ENCODE results near the gene LAMB1.

Gene LAMB1

DNA sequence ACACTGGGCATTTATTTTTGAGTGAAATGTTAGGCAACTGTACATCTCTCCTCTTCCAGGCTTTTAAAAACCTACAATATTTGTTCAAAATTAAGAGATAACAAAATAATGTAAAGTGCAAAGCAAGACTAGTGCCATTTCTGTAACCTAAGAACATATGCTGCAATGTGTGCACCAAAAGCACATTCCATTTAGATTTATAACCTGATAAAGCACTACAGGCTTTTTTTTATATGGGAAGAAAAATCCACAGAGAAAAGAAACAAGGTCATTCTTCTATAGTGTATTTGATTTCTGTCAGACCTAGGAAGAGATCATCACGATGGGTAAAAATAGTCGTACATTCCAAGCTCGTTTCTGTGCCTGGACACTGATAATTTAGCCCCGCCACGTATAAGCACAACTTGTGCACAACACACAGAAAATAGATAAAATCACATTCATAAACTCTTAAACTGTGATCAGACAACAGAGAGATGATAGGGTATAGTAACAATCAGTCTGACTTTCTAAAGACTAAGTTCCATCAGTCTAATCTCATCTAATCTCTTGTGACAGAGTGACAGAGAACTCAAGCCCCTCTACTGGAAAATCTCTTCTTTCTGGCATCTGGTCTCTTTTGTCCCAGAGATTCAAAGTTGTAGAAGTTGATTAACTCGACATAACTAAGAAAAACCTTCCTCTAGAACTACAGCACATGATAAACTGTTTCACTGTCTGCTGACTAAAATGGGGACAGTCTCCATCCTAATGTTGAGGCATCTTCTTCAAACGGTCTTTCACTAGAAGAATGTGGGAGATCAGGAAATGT lies 6.7 kb downstream of the LAMB1 start:
- no peaks in the 10 kb centered on the region for H3K9me3 ChIP-seq (ENCODE audit: control insufficient read depth in 1 of 2, low read length in 2 of 2)
- H3K36me3 ChIP-seq (ENCODE audit: control insufficient read depth in 1 of 2, insufficient read depth in 2 of 2, low read length in 2 of 2): peaks cover 0 to 30% of the 10 kb centered on the region in 2 donors
- H3K4me1 ChIP-seq (ENCODE audit: control insufficient read depth in 1 of 2, insufficient read depth in 2 of 2, low read length in 2 of 2): peaks cover 22 to 38% of the 10 kb centered on the region in 2 donors
- H3K27me3 ChIP-seq (ENCODE audit: low read depth, low read length): peaks cover 4% of the 10 kb centered on the region
- H3K4me3 ChIP-seq (ENCODE audit: low read depth in 1 of 2, low read length in 2 of 2): no peak overlapping the region
- peak overlapping the region; percentile 52 for H3K27ac ChIP-seq (ENCODE audit: low read length)

DNA sequence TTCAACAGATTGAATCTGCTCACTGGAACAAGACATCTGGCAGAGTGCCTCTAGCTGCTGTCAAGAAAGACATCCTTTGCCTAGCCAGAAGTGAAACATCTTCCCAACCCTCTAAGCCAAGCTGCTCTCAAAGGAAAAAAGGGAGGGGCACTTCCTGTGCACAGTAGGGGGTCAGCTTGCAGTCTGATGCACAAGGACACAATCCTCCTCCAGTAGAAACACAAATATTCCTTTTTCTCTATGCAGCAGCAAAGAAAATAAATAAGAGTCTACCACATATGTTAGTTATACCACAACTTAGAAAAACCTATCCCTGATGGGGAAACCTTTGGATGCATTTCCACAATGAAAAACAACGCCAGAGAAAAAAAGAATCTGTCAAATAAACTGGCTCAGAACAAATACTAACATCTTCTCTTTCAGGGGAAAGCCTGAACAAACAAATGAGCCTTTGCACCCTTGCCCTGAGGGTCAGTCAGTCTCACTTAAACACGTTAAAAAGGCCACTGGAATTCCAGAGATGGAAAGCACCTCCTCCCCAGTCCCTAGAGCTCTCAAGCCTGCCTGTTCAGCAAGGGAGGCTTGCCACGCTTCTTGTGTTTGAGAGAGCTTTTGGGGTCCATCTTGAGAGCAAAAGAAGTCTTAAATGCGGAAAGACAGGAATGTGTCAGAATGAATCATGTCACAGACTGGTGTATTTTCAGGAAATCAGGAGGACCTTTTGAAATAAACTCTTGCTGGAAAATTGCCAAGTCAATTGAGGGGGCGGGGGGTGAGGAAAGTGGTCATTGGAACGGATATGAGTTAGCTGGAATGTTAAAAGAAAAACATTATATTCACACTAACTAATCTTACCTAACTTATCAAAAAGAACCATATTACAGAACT lies 7.5 kb downstream of the LAMB1 start:
- Histone ChIP-seq H3K27me3 (ENCODE audit: low read depth, low read length) (no peaks in the 10 kb centered on the region), H3K4me1 (ENCODE audit: control insufficient read depth in 1 of 2, insufficient read depth in 2 of 2, low read length in 2 of 2) (peaks cover 22 to 38% of the 10 kb centered on the region in 2 donors), H3K4me3 (ENCODE audit: low read depth in 1 of 2, low read length in 2 of 2) (no peak overlapping the region), H3K36me3 (ENCODE audit: control insufficient read depth in 1 of 2, insufficient read depth in 2 of 2, low read length in 2 of 2) (peaks cover 0 to 33% of the 10 kb centered on the region in 2 donors), H3K9me3 (ENCODE audit: control insufficient read depth in 1 of 2, low read length in 2 of 2) (no peaks in the 10 kb centered on the region), H3K27ac (ENCODE audit: low read length) (peak overlapping the region; percentile 52)

DNA sequence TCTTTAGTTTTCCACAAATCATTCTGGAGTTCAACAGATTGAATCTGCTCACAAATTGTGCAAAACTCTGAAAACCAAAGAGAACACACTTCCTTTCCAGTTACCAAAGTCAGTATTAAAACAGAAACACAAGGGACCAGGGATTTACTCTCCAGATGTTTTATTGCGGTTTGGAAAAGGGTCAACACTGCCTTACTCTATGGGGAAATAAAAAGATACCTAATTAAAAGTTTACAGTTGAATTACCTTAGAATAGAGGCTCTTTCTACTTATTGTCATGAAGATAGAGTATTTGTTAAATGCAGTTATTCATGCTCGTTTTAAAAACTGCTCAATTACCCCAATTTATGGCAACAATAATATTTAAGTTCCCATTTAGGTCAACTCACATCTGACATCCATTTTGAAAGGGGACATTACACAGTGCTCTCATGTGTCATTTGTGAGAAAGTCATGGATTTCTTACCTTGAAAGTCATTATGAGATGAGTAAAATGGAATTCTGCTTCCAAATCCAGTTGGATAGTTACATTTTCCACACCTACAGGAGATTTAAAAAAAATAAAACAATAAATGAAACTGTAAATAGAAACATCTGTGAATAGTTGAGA lies 8.4 kb downstream of the LAMB1 start:
- Histone ChIP-seq H3K4me3 (ENCODE audit: low read depth in 1 of 2, low read length in 2 of 2) (no peak overlapping the region), H3K27ac (ENCODE audit: low read length) (peak overlapping the region; percentile 52), H3K4me1 (ENCODE audit: control insufficient read depth in 1 of 2, insufficient read depth in 2 of 2, low read length in 2 of 2) (peaks cover 22 to 34% of the 10 kb centered on the region in 2 donors), H3K9me3 (ENCODE audit: control insufficient read depth in 1 of 2, low read length in 2 of 2) (no peaks in the 10 kb centered on the region), H3K36me3 (ENCODE audit: control insufficient read depth in 1 of 2, insufficient read depth in 2 of 2, low read length in 2 of 2) (peaks cover 0 to 33% of the 10 kb centered on the region in 2 donors), H3K27me3 (ENCODE audit: low read depth, low read length) (no peaks in the 10 kb centered on the region)

DNA sequence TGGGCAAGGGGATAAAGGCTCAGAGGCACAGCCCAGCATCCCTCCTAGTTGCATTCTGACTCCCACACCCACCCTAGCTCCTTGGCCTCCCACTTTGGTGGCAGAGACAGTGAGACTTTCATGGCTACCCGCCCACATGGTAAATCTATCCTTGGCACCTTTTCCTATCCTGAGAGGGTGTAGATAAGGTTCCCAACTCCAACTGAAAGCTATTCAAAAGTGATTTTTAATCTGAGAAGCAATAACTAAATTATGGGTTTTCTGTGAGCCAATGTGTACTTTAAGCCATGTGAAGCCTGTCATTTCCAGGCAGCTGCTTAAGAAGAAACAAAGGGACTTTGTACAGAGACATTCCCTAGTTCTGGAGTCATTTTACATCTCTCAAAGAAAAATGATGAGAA lies 9.1 kb downstream of the LAMB1 start:
- Histone ChIP-seq H3K36me3 (ENCODE audit: control insufficient read depth in 1 of 2, insufficient read depth in 2 of 2, low read length in 2 of 2) (peaks cover 0 to 33% of the 10 kb centered on the region in 2 donors), H3K27ac (ENCODE audit: low read length) (peak overlapping the region; percentile 52), H3K9me3 (ENCODE audit: control insufficient read depth in 1 of 2, low read length in 2 of 2) (no peaks in the 10 kb centered on the region), H3K4me3 (ENCODE audit: low read depth in 1 of 2, low read length in 2 of 2) (no peak overlapping the region), H3K27me3 (ENCODE audit: low read depth, low read length) (no peaks in the 10 kb centered on the region), H3K4me1 (ENCODE audit: control insufficient read depth in 1 of 2, insufficient read depth in 2 of 2, low read length in 2 of 2) (peaks cover 22 to 31% of the 10 kb centered on the region in 2 donors)

GRCh38 chr7:107989618-107990373 lies 13.2 kb downstream of the LAMB1 start:
- no peaks in the 10 kb centered on the region for H3K27me3 ChIP-seq (ENCODE audit: low read depth, low read length)

DNA sequence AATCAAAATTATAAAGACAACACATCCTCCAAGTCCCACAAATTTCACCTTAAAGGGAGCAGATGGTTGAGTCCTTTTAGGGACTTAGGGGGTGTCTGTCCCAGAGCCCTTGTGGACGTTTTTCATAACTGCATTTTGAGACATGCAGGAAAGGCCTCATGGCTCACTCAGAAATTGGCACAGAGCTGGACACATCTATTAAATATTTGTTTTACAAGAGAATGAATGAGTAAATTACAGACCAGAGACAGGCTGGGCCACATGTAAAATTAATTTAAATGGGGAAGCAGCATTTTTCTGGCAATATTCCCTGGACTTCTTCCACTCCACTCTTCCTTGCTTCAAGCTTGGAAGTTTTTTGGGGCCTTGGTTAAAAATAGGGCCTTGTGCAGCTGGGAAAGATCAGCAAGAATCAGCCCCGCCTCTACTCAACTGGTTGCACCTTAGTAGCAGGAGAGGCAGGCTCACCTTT lies 20.0 kb downstream of the LAMB1 start:
- H3K4me3 ChIP-seq (ENCODE audit: low read depth in 1 of 2, low read length in 2 of 2): no peak overlapping the region
- H3K36me3 ChIP-seq (ENCODE audit: control insufficient read depth in 1 of 2, insufficient read depth in 2 of 2, low read length in 2 of 2): peaks cover 24 to 28% of the 10 kb centered on the region in 2 donors
- H3K4me1 ChIP-seq (ENCODE audit: control insufficient read depth in 1 of 2, insufficient read depth in 2 of 2, low read length in 2 of 2): peaks cover 0 to 25% of the 10 kb centered on the region in 2 donors
- H3K27ac ChIP-seq (ENCODE audit: low read length): no peak overlapping the region
- H3K9me3 ChIP-seq (ENCODE audit: control insufficient read depth in 1 of 2, low read length in 2 of 2): no peaks in the 10 kb centered on the region
- no peaks in the 10 kb centered on the region for H3K27me3 ChIP-seq (ENCODE audit: low read depth, low read length)

More at GRCh38 chr7:107989618-107990373, 13.2 kb downstream of the LAMB1 start:
- H3K4me3 ChIP-seq (ENCODE audit: low read depth in 1 of 2, low read length in 2 of 2): no peak overlapping the region
- H3K36me3 ChIP-seq (ENCODE audit: control insufficient read depth in 1 of 2, insufficient read depth in 2 of 2, low read length in 2 of 2): peaks cover 6 to 60% of the 10 kb centered on the region in 2 donors
- H3K9me3 ChIP-seq (ENCODE audit: control insufficient read depth in 1 of 2, low read length in 2 of 2): no peaks in the 10 kb centered on the region
- peaks cover 3 to 18% of the 10 kb centered on the region in 2 donors for H3K4me1 ChIP-seq (ENCODE audit: control insufficient read depth in 1 of 2, insufficient read depth in 2 of 2, low read length in 2 of 2)
- H3K27ac ChIP-seq (ENCODE audit: low read length): peak overlapping the region; percentile 18

- H3K9me3 ChIP-seq (ENCODE audit: control insufficient read depth in 1 of 2, low read length in 2 of 2): no peaks in the 10 kb centered on the region
- no peak overlapping the region for H3K27ac ChIP-seq (ENCODE audit: low read length)
- H3K4me1 ChIP-seq (ENCODE audit: control insufficient read depth in 1 of 2, insufficient read depth in 2 of 2, low read length in 2 of 2): peaks cover 0 to 32% of the 10 kb centered on the region in 2 donors
- no peaks in the 10 kb centered on the region for H3K27me3 ChIP-seq (ENCODE audit: low read depth, low read length)
- no peak overlapping the region for H3K4me3 ChIP-seq (ENCODE audit: low read depth in 1 of 2, low read length in 2 of 2)
- peaks cover 24 to 32% of the 10 kb centered on the region in 2 donors for H3K36me3 ChIP-seq (ENCODE audit: control insufficient read depth in 1 of 2, insufficient read depth in 2 of 2, low read length in 2 of 2)
These were observed 20.7 kb downstream of the LAMB1 start for GRCh38 chr7:107982042-107982840.

- Histone ChIP-seq H3K4me1 (ENCODE audit: control insufficient read depth in 1 of 2, insufficient read depth in 2 of 2, low read length in 2 of 2) (peaks cover 0 to 35% of the 10 kb centered on the region in 2 donors), H3K36me3 (ENCODE audit: control insufficient read depth in 1 of 2, insufficient read depth in 2 of 2, low read length in 2 of 2) (peaks cover 23 to 34% of the 10 kb centered on the region in 2 donors), H3K27me3 (ENCODE audit: low read depth, low read length) (no peaks in the 10 kb centered on the region), H3K27ac (ENCODE audit: low read length) (no peak overlapping the region), H3K4me3 (ENCODE audit: low read depth in 1 of 2, low read length in 2 of 2) (no peak overlapping the region), H3K9me3 (ENCODE audit: control insufficient read depth in 1 of 2, low read length in 2 of 2) (no peaks in the 10 kb centered on the region)
These were observed 21.5 kb downstream of the LAMB1 start for GRCh38 chr7:107981466-107981865.

GRCh38 chr7:107980671-107981190 lies 22.2 kb downstream of the LAMB1 start:
- no peak overlapping the region for H3K27ac ChIP-seq (ENCODE audit: low read length)
- H3K36me3 ChIP-seq (ENCODE audit: control insufficient read depth in 1 of 2, insufficient read depth in 2 of 2, low read length in 2 of 2): peaks cover 24 to 41% of the 10 kb centered on the region in 2 donors
- peaks cover 0 to 35% of the 10 kb centered on the region in 2 donors for H3K4me1 ChIP-seq (ENCODE audit: control insufficient read depth in 1 of 2, insufficient read depth in 2 of 2, low read length in 2 of 2)
- H3K4me3 ChIP-seq (ENCODE audit: low read depth in 1 of 2, low read length in 2 of 2): no peak overlapping the region
- H3K9me3 ChIP-seq (ENCODE audit: control insufficient read depth in 1 of 2, low read length in 2 of 2): no peaks in the 10 kb centered on the region
- H3K27me3 ChIP-seq (ENCODE audit: low read depth, low read length): no peaks in the 10 kb centered on the region

- no peak overlapping the region for H3K27ac ChIP-seq (ENCODE audit: low read length)
- H3K36me3 ChIP-seq (ENCODE audit: control insufficient read depth in 1 of 2, insufficient read depth in 2 of 2, low read length in 2 of 2): peaks cover 28 to 47% of the 10 kb centered on the region in 2 donors
- no peaks in the 10 kb centered on the region for H3K27me3 ChIP-seq (ENCODE audit: low read depth, low read length)
- H3K4me3 ChIP-seq (ENCODE audit: low read depth in 1 of 2, low read length in 2 of 2): no peak overlapping the region
- H3K9me3 ChIP-seq (ENCODE audit: control insufficient read depth in 1 of 2, low read length in 2 of 2): no peaks in the 10 kb centered on the region
- peaks cover 0 to 35% of the 10 kb centered on the region in 2 donors for H3K4me1 ChIP-seq (ENCODE audit: control insufficient read depth in 1 of 2, insufficient read depth in 2 of 2, low read length in 2 of 2)
These were observed 22.8 kb downstream of the LAMB1 start for GRCh38 chr7:107980171-107980570.

Data from muscle layer of duodenum (tissue), 2 donors.